ENCODE results near the gene SUGP1.
A peak's percentile ranks its signal among the peaks of the same experiment; 100 is the strongest.

SUGP1 gene

DNA sequence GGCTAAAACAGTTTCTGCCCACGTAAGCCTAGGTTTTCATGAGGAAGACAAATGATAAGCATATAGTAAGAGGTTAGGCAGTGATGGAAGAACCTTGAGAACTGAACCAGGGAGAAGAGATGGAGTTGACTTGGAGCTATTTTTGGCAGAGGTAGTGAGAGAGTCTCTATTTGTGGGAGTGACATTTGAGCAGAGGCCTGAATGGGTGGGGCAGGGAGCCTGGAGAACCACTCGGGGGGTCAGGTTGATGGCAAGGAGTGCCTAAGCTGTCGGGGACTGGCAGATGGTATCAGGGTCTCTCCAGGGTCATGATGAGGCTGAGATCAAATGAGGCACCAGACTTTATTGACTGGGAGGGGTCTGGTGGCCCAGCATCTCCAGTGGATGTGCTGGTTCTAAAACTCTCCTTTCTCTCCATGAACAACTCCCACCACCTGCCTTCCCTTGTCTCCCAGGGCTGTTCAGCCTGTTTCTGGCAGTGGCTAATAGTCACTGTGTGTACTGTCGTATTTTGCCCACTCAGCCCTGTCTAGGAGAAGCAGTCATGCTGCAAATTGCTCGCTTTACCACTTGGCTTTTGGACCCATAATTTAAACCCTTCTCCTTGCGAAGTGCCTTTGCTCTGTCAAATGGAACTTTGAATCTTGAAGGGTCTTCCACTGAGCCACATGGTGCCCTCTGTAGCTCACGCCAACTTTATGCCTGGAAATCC, 3.9 kb upstream of the SUGP1 start:
- TF ChIP-seq, protein P1, sequence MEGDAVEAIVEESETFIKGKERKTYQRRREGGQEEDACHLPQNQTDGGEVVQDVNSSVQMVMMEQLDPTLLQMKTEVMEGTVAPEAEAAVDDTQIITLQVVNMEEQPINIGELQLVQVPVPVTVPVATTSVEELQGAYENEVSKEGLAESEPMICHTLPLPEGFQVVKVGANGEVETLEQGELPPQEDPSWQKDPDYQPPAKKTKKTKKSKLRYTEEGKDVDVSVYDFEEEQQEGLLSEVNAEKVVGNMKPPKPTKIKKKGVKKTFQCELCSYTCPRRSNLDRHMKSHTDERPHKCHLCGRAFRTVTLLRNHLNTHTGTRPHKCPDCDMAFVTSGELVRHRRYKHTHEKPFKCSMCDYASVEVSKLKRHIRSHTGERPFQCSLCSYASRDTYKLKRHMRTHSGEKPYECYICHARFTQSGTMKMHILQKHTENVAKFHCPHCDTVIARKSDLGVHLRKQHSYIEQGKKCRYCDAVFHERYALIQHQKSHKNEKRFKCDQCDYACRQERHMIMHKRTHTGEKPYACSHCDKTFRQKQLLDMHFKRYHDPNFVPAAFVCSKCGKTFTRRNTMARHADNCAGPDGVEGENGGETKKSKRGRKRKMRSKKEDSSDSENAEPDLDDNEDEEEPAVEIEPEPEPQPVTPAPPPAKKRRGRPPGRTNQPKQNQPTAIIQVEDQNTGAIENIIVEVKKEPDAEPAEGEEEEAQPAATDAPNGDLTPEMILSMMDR (IDR thresholded peaks at IDR 0.05; ENCODE audit: insufficient read depth, low read length, missing control alignments) = no peak
- POLR2A ChIA-PET = interaction anchor here (0.5 to 1.6 kb wide), 3 partner anchors 9 to 41 kb away, joined by 3 to 4 read pairs (median 3); no protein-coding TSS in a partner anchor
- no peak for DNase-seq (ENCODE audit: low read depth, low spot score)
- no peak overlapping the region for H3K4me3 ChIP-seq (ENCODE audit: low read depth, low read length)
- CTCF ChIA-PET = interaction anchor here (1.4 to 7.3 kb wide), 3 partner anchors 10 to 149 kb away, joined by 6 to 46 read pairs (median 7); no protein-coding TSS in a partner anchor

DNA sequence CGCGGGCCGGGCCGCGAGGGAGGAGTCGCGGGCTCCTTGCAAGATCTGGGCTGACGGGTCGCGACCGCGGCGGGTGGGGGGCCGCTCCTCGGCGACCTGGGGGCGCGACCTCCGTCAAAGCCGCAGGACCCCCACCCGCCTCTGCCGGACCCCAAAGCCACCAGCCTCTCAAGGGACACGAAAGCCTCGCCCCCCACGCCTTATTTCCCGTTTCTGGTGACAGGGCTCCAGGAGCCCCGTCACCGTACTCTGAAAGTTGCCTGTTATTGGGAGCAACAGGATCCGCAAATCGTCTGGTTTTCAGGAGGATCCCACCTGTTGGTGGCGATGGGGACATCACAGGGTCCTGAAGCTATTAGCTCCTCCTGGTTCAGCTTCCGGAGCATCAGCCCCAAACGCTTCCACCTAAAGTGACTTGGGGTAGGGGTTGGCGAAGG, 850 bp upstream of the SUGP1 start:
- ChIA-PET POLR2A (interaction anchor here (0.9 kb wide), 1 partner anchor 62 kb away, joined by 3 read pairs; no protein-coding TSS in a partner anchor), CTCF (interaction anchor here (0.7 to 7.3 kb wide), 6 partner anchors 13 to 175 kb away, joined by 3 to 46 read pairs (median 6); no protein-coding TSS in a partner anchor)

DNA sequence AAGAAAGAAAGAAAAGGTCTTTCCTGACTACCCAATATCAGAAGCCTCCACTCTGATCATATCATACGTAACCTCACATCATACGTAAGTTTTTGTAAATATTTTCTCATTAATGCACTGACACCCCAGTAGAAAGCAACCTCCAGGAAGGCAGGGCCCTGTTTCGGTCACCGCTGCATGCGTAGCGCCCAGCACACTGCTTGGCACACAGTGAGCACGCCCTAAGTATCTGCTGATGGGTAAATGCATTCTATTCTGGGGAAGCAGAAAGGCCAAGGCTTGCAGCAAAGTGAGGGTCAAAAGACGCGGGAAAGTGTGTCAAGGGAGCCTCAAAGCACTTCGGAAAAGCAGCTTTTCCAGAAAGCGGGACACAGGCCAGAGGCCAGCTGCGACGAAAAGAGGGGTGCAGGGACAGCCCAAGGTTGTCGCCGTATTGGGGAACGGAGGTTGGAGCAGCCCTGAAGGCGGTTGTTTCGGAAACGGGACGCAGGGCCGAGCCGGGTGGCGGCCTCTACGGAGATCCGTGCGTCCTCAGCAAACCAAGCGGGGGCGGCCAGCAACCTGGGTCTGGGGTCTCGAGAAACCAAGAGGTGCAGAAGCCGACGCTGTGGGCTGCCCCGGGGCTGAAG, 463 bp downstream of the SUGP1 start:
- no peak for DNase-seq (ENCODE audit: low read depth, low spot score)
- TF ChIP-seq, protein P1 (IDR thresholded peaks at IDR 0.05; ENCODE audit: insufficient read depth, low read length, missing control alignments) = no peak
- ChIA-PET CTCF (no interaction called here), POLR2A (no interaction called here)
- H3K4me3 ChIP-seq (ENCODE audit: low read depth, low read length) = peak overlapping the region; percentile 99

More for the DNA sequence above, 850 bp upstream of the SUGP1 start:
- DNase-seq (ENCODE audit: low read depth, low spot score) = no peak
- peak overlapping the region; percentile 99 for H3K4me3 ChIP-seq (ENCODE audit: low read depth, low read length)
- TF ChIP-seq, protein P1 (IDR thresholded peaks at IDR 0.05; ENCODE audit: insufficient read depth, low read length, missing control alignments) = no peak

DNA sequence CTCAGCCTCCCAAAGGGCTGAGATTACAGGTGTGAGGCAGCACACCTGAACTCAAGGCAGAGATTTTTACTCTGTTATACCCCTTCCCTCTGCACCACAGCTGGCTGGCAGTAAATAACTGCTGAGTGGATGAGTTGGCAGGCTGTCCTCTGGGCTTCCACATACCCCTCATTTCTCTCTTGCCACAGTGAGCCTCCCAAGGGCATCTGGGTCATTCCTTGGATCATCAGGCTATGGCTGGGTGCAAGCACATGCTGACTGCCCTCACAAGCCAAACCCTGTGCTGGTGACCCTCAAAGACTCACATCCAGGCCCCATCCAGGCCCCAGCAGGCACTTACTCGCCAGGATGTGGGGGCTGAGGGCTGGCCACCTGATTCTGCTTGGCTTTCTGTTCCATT, 4.2 kb downstream of the SUGP1 start:
- ChIA-PET CTCF (interaction anchor here (0.9 to 2.2 kb wide), 3 partner anchors 9 to 175 kb away, joined by 4 to 10 read pairs (median 4); no protein-coding TSS in a partner anchor), POLR2A (no interaction called here)
- TF ChIP-seq, protein P1 (IDR thresholded peaks at IDR 0.05; ENCODE audit: insufficient read depth, low read length, missing control alignments) = no peak
- no peak overlapping the region for H3K4me3 ChIP-seq (ENCODE audit: low read depth, low read length)
- DNase-seq (ENCODE audit: low read depth, low spot score) = no peak

DNA sequence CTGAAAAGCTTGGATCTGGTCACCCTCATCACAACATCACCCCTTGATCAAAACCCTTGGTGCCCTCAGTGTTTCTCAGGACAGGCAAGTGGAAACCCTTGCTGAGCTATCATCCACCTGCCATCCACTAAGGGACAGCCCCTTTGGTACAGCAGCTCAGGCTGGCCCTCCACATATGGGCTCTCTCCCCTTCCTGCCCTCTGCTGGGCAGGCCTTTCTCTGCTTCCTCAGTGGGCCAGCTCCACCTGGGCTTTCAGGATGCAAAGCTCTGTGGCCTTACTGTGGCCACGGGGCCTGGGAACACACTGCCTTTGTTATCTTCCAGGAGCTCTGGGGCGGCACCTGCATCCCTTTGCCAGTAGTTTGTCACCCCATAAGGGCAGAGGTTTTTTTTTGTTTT, 4.9 kb downstream of the SUGP1 start:
- no peak for DNase-seq (ENCODE audit: low read depth, low spot score)
- TF ChIP-seq, protein P1 (IDR thresholded peaks at IDR 0.05; ENCODE audit: insufficient read depth, low read length, missing control alignments) = no peak
- ChIA-PET CTCF (interaction anchor here (0.8 to 1.3 kb wide), 4 partner anchors 8 to 175 kb away, joined by 3 to 4 read pairs (median 4); no protein-coding TSS in a partner anchor), POLR2A (no interaction called here)
- no peak overlapping the region for H3K4me3 ChIP-seq (ENCODE audit: low read depth, low read length)

DNA sequence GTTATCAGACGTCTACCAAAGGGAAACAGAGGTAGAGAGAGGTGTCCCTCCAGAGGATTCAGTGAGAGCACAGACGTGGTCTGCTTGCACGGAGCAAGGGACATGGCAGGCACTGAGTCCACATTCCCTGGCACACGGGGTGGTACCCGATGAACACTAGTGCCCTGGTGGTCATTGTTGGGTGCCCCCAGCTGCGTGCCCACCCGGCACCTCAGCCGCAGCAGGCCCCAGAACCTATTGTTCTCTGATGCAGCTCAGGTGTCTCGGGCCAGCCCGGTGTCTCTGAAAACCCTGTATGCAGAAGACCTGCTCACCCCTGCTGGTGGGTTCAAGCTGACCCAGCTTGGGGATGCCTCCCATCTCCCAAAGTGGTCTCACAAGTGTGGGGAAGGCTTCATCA, 11.9 kb downstream of the SUGP1 start:
- ChIA-PET CTCF (no interaction called here), POLR2A (no interaction called here)
- DNase-seq (ENCODE audit: low read depth, low spot score) = no peak
- TF ChIP-seq, protein P1 (IDR thresholded peaks at IDR 0.05; ENCODE audit: insufficient read depth, low read length, missing control alignments) = no peak
- no peak overlapping the region for H3K4me3 ChIP-seq (ENCODE audit: low read depth, low read length)

Data from AG04449 (cell line).